K562 (cell line): ENCODE data around the gene FUT2. TPM values are rescaled to one million over a fixed set of nuclear protein-coding genes. Genes with fewer than 3 reads are reported as not detected.

Experiments used
- CBX3 ChIP-seq, 2 experiments: IDR thresholded peaks; 1 replicate in 1 of 2; 2 replicates in 1 of 2; pipeline ENCODE4 v1.6.1; 2012; ENCODE audit warnings: inconsistent platforms in 2 of 2, low read length in 2 of 2, borderline replicate concordance in 1 of 2, control low read depth in 1 of 2
- HDGF ChIP-seq: fragments of 450-650 bp; IDR thresholded peaks from 2 replicates; pipeline ENCODE4 v1.6.1; 2016
- L3MBTL2 ChIP-seq: fragments of 450-650 bp; IDR thresholded peaks from 2 replicates; pipeline ENCODE4 v1.6.1; 2016; ENCODE audit warnings: mild to moderate bottlenecking, moderate library complexity
- MTA2 ChIP-seq: fragments of 450-650 bp; IDR thresholded peaks from 2 replicates; pipeline ENCODE4 v1.6.1; 2016; ENCODE audit warnings: low read depth
- SMAD1 ChIP-seq: fragments of 150-350 bp; IDR thresholded peaks from 2 replicates; pipeline ENCODE4 v1.6.1; 2014; ENCODE audit warnings: low read length, low read depth; ENCODE audit not compliant: partially characterized antibody
- SNIP1 ChIP-seq: fragments of 450-650 bp; IDR thresholded peaks from 2 replicates; pipeline ENCODE4 v1.7.1; 2017; ENCODE audit warnings: low read depth, mild to moderate bottlenecking
- TCFL5 ChIP-seq: fragments of 250-450 bp; sonication (Bioruptor Pico); conservative IDR thresholded peaks from 2 replicates; pipeline ENCODE4 v1.6.1; 2021; ENCODE audit warnings: mild to moderate bottlenecking, moderate library complexity, matching md5 sums
- TEAD2 ChIP-seq: fragments of 450-650 bp; IDR thresholded peaks from 2 replicates; pipeline ENCODE4 v1.6.1; 2016; ENCODE audit warnings: missing genetic modification characterization, control low read depth, missing compliant biosample characterization
- ZBTB17 ChIP-seq: fragments of 450-650 bp; formaldehyde crosslinking; IDR thresholded peaks from 2 replicates; pipeline ENCODE4 v1.4.0; 2020; ENCODE audit warnings: mild to moderate bottlenecking
- ZNF408 ChIP-seq: fragments of 250-450 bp; sonication (Bioruptor Pico); IDR thresholded peaks from 2 replicates; pipeline ENCODE4 v1.4.0; 2020; ENCODE audit warnings: low read depth, mild to moderate bottlenecking, moderate library complexity
- ZNF561 ChIP-seq: fragments of 450-650 bp; formaldehyde crosslinking; conservative IDR thresholded peaks from 2 replicates; pipeline ENCODE4 v1.4.0; 2020; ENCODE audit warnings: mild to moderate bottlenecking, moderate library complexity
- ZNF584 ChIP-seq: fragments of 200-800 bp; sonication (Bioruptor generic); IDR thresholded peaks from 2 replicates; pipeline ENCODE4 v1.6.1; 2016; ENCODE audit warnings: low read depth, mild to moderate bottlenecking, missing genetic modification characterization, missing compliant biosample characterization
- polyA plus RNA-seq, 8 experiments: library from polyadenylated mRNA; depleted of rRNA in 4 of 8; stranded (reverse) in 5 of 8; unstranded in 3 of 8; fragments of >200 nt; fragmentation: Nextera tagmentation in 2 of 8; fragmentation: Illumina TruSeq in 1 of 8; extraction: Ambion mirVana in 2 of 8; extraction: Trizol in 1 of 8; gene quantifications; 2 replicates each; pipeline versions ENCODE4 v1.2.1 to v1.2.3, GENCODE V29; 2011 to 2014; ENCODE audit warnings: inconsistent platforms in 1 of 8, missing spikeins in 1 of 8
- total RNA-seq, 7 experiments: library from RNA; depleted of rRNA in 6 of 7; stranded (reverse); fragments of >200 nt in 6 of 7; fragmentation: Illumina TruSeq in 2 of 7; extraction: Trizol in 2 of 7; gene quantifications; 2 replicates each; pipeline versions ENCODE4 v1.2.1 to v1.2.3, GENCODE V29; 2011 to 2021; ENCODE audit warnings: low replicate concordance in 1 of 7
- TF ChIP-seq, protein P1 (sequence below): fragments of 450-650 bp; IDR thresholded peaks from 2 replicates; pipeline ENCODE4 v1.6.1; 2016; ENCODE audit warnings: missing biosample characterization, missing genetic modification characterization
- TF ChIP-seq, protein P2 (sequence below): fragments of 450-650 bp; formaldehyde crosslinking; IDR thresholded peaks from 2 replicates; pipeline ENCODE4 v1.4.0; 2020; ENCODE audit warnings: mild to moderate bottlenecking, moderate library complexity
- TF ChIP-seq, protein P3 (sequence below): sonication (generic); formaldehyde crosslinking; IDR thresholded peaks from 2 replicates; pipeline ENCODE4 v1.8.1; 2022; ENCODE audit warnings: missing genetic modification reagents
- TF ChIP-seq, protein P4 (sequence below): fragments of 450-650 bp; IDR thresholded peaks from 2 replicates; pipeline ENCODE4 v1.6.1; 2016; ENCODE audit warnings: low read depth, mild to moderate bottlenecking, moderate library complexity
- TF ChIP-seq, protein P5 (sequence below): fragments of 250-450 bp; sonication (Bioruptor Pico); IDR thresholded peaks from 2 replicates; pipeline ENCODE4 v1.5.0; 2020; ENCODE audit warnings: mild to moderate bottlenecking, borderline replicate concordance
- TF ChIP-seq, protein P6 (sequence below): fragments of 450-650 bp; IDR thresholded peaks from 2 replicates; pipeline ENCODE4 v1.6.1; 2014; ENCODE audit warnings: low read depth, mild to moderate bottlenecking, moderate library complexity, borderline replicate concordance

FUT2 gene
- total and polyA plus RNA-seq, 9 of the 15 experiments (the other 6 are each of a cell fraction or from before 2014, with no cell fraction given) = 0.03 to 0.04 TPM; not detected in 7

DNA sequence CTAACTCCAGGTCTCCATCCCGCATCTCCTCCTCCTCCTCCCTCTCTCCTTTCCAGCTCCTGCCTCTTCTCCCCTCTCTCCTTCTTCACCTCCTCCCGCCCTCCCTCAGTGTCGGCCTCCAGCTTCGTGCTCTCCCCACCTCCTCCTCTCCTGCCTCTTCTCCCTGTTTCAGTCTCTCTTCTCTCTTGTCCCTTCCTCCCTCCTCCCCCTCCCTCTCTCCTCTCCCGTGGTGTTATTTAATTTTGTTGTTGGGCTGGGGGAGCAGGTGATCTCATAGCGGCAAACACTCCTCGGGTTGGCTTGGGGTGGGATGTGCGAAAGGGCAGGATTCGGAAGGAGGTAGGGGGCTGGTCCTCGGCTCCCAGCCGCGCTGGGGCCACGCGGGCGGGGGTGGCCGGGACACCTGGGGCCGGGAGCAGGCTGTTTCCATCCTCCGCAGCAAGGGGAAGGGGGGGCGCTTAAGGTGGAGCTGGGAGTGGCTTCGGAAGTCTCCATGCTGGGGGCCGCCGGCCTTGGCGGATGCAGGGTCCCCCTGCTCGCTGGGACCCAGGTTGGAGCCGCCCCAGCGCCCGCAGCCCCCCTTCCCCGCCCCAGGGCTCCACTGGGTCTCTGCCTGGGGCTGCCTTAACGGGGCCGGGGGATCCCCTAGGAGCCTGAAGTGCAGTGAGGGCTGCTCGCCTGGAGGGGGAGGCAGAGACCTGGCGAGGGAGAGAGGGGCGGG lies 49.6 kb upstream of the FUT2 start, which contains the start of gene CA11 (continued):
- TF ChIP-seq, protein P1, sequence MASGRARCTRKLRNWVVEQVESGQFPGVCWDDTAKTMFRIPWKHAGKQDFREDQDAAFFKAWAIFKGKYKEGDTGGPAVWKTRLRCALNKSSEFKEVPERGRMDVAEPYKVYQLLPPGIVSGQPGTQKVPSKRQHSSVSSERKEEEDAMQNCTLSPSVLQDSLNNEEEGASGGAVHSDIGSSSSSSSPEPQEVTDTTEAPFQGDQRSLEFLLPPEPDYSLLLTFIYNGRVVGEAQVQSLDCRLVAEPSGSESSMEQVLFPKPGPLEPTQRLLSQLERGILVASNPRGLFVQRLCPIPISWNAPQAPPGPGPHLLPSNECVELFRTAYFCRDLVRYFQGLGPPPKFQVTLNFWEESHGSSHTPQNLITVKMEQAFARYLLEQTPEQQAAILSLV (tag) = no peak
- TF ChIP-seq ZBTB17 (CRISPR knock-in tag) = no peak
- TF ChIP-seq ZNF584 (CRISPR knock-in tag) = no peak
- TF ChIP-seq SNIP1 = no peak
- TF ChIP-seq, protein P2, sequence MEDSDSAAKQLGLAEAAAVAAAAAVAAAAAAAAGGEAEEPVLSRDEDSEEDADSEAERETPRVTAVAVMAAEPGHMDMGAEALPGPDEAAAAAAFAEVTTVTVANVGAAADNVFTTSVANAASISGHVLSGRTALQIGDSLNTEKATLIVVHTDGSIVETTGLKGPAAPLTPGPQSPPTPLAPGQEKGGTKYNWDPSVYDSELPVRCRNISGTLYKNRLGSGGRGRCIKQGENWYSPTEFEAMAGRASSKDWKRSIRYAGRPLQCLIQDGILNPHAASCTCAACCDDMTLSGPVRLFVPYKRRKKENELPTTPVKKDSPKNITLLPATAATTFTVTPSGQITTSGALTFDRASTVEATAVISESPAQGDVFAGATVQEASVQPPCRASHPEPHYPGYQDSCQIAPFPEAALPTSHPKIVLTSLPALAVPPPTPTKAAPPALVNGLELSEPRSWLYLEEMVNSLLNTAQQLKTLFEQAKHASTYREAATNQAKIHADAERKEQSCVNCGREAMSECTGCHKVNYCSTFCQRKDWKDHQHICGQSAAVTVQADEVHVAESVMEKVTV (CRISPR knock-in tag) = peak; percentile 91; the same call in 1 of the 2 replicates
- peak; percentile 31; the same call in 1 of the 2 replicates for TF ChIP-seq MTA2
- TF ChIP-seq, protein P3, sequence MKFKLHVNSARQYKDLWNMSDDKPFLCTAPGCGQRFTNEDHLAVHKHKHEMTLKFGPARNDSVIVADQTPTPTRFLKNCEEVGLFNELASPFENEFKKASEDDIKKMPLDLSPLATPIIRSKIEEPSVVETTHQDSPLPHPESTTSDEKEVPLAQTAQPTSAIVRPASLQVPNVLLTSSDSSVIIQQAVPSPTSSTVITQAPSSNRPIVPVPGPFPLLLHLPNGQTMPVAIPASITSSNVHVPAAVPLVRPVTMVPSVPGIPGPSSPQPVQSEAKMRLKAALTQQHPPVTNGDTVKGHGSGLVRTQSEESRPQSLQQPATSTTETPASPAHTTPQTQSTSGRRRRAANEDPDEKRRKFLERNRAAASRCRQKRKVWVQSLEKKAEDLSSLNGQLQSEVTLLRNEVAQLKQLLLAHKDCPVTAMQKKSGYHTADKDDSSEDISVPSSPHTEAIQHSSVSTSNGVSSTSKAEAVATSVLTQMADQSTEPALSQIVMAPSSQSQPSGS = no peak
- TF ChIP-seq, protein P4, sequence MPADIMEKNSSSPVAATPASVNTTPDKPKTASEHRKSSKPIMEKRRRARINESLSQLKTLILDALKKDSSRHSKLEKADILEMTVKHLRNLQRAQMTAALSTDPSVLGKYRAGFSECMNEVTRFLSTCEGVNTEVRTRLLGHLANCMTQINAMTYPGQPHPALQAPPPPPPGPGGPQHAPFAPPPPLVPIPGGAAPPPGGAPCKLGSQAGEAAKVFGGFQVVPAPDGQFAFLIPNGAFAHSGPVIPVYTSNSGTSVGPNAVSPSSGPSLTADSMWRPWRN = 0 out of 2 replicates have a peak, but pooled peaks have one; percentile 12
- TF ChIP-seq CBX3 (IDR thresholded peaks at IDR 0.05; ENCODE audit: borderline replicate concordance in 1 of 2, low read length in 2 of 2) = peak in 1 of 2 experiments; percentile 14; a peak in 1 of 3 replicates
- TF ChIP-seq ZNF408 (CRISPR knock-in tag) = no peak
- no peak for TF ChIP-seq ZNF561 (CRISPR knock-in tag)
- TF ChIP-seq L3MBTL2 = peak; percentile 54; the same call in 1 of the 2 replicates
- TF ChIP-seq, protein P5, sequence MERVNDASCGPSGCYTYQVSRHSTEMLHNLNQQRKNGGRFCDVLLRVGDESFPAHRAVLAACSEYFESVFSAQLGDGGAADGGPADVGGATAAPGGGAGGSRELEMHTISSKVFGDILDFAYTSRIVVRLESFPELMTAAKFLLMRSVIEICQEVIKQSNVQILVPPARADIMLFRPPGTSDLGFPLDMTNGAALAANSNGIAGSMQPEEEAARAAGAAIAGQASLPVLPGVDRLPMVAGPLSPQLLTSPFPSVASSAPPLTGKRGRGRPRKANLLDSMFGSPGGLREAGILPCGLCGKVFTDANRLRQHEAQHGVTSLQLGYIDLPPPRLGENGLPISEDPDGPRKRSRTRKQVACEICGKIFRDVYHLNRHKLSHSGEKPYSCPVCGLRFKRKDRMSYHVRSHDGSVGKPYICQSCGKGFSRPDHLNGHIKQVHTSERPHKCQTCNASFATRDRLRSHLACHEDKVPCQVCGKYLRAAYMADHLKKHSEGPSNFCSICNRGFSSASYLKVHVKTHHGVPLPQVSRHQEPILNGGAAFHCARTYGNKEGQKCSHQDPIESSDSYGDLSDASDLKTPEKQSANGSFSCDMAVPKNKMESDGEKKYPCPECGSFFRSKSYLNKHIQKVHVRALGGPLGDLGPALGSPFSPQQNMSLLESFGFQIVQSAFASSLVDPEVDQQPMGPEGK (CRISPR knock-in tag) = no peak
- TF ChIP-seq SMAD1 = no peak
- TF ChIP-seq, protein P6, sequence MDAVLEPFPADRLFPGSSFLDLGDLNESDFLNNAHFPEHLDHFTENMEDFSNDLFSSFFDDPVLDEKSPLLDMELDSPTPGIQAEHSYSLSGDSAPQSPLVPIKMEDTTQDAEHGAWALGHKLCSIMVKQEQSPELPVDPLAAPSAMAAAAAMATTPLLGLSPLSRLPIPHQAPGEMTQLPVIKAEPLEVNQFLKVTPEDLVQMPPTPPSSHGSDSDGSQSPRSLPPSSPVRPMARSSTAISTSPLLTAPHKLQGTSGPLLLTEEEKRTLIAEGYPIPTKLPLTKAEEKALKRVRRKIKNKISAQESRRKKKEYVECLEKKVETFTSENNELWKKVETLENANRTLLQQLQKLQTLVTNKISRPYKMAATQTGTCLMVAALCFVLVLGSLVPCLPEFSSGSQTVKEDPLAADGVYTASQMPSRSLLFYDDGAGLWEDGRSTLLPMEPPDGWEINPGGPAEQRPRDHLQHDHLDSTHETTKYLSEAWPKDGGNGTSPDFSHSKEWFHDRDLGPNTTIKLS = no peak
- TF ChIP-seq HDGF = peak; percentile 94
- no peak for TF ChIP-seq TEAD2 (tag)
- TF ChIP-seq TCFL5 = no peak
